H1 (cell line): ENCODE measurements around the gene CHI3L2. TPM values are rescaled to one million over a fixed set of nuclear protein-coding genes. Genes with fewer than 3 reads are reported as not detected.

Experiments used
- CTCF ChIA-PET: fragments of 300-600 bp; sonication (Branson Sonifier 250); formaldehyde crosslinking; loops from one replicate; lab custom pipeline; 2021; ENCODE audit not compliant: partially characterized antibody; lab: Charles Lee
- POLR2A ChIA-PET: fragments of 300-600 bp; sonication (Branson Sonifier 250); formaldehyde crosslinking; loops from one replicate; lab custom pipeline; 2021; ENCODE audit warnings: inconsistent platforms; ENCODE audit not compliant: partially characterized antibody; lab: Charles Lee
- DNase-seq, 2 experiments: peaks; one replicate each; pipeline versions ENCODE4 v3.0.0 to v3.0.0-alpha.2; 2010 to 2022; ENCODE audit warnings: low spot score in 2 of 2, low read depth in 1 of 2, mixed read lengths in 1 of 2
- FAIRE-seq: peaks from 2 replicates; lab custom pipeline; 2011; peaks lifted over from hg19 to GRCh38; lab: Jason Lieb, UNC
- H2AFZ ChIP-seq: 2 replicates; pipeline ENCODE4 v1.8.1; 2012; ENCODE audit warnings: low read length, inconsistent platforms
- H2AK5ac ChIP-seq: 2 replicates; pipeline ENCODE4 v1.6.1; 2013; ENCODE audit warnings: low read depth, low read length
- H2BK120ac ChIP-seq: replicated peaks from 2 replicates; pipeline ENCODE3; 2013; ENCODE audit warnings: low read depth, low read length, inconsistent platforms
- H2BK12ac ChIP-seq: 2 replicates; pipeline ENCODE4 v1.6.1; 2013; ENCODE audit warnings: low read depth, low read length
- H2BK15ac ChIP-seq: 2 replicates; pipeline ENCODE4 v1.6.1; 2013; ENCODE audit warnings: low read length
- H2BK20ac ChIP-seq: 2 replicates; pipeline ENCODE4 v1.6.1; 2013; ENCODE audit warnings: low read length
- H2BK5ac ChIP-seq: 2 replicates; pipeline ENCODE4 v1.6.1; 2013; ENCODE audit warnings: low read depth, low read length
- H3K14ac ChIP-seq: 2 replicates; pipeline ENCODE4 v1.6.1; 2013; ENCODE audit warnings: inconsistent platforms; ENCODE audit not compliant: insufficient read length
- H3K18ac ChIP-seq: 2 replicates; pipeline ENCODE4 v1.6.1; 2013; ENCODE audit warnings: low read length; ENCODE audit errors: extremely low read depth
- H3K23ac ChIP-seq: 2 replicates; pipeline ENCODE4 v1.6.1; 2013; ENCODE audit warnings: inconsistent platforms; ENCODE audit not compliant: insufficient read length
- H3K23me2 ChIP-seq: 2 replicates; pipeline ENCODE4 v1.6.1; 2013; ENCODE audit warnings: low read depth, low read length
- H3K27ac ChIP-seq: 2 replicates; pipeline ENCODE4 v1.6.1; 2011; ENCODE audit warnings: low read depth, low read length, inconsistent platforms
- H3K27me3 ChIP-seq, 4 experiments: replicated peaks in 1 of 4; 1 replicate in 1 of 4; 2 replicates in 3 of 4; pipeline versions ENCODE4 v1.6.1 to v1.8.1; 2011 to 2013; ENCODE audit warnings: low read length in 3 of 4, mild to moderate bottlenecking in 3 of 4, inconsistent platforms in 2 of 4, mixed read lengths in 2 of 4, moderate library complexity in 1 of 4; ENCODE audit not compliant: control insufficient read depth in 3 of 4, insufficient read depth in 3 of 4; ENCODE audit errors: extremely low read depth in 1 of 4
- H3K36me3 ChIP-seq, 4 experiments: 2 replicates each; pipeline versions ENCODE4 v1.6.1 to v1.8.1; 2011 to 2013; ENCODE audit warnings: mild to moderate bottlenecking in 4 of 4, low read length in 3 of 4, moderate library complexity in 2 of 4, control low read depth in 1 of 4, inconsistent platforms in 1 of 4; ENCODE audit not compliant: insufficient read depth in 4 of 4, control insufficient read depth in 2 of 4
- H3K4ac ChIP-seq: replicated peaks from 2 replicates; pipeline ENCODE3; 2013; ENCODE audit warnings: low read length, low read depth, mixed read lengths, inconsistent platforms; ENCODE audit not compliant: insufficient read length
- H3K4me1 ChIP-seq, 4 experiments: replicated peaks in 1 of 4; 1 replicate in 1 of 4; 2 replicates in 3 of 4; pipeline versions ENCODE4 v1.6.1 to v1.8.1; 2011 to 2013; ENCODE audit warnings: low read length in 3 of 4, inconsistent platforms in 2 of 4, mixed read lengths in 1 of 4; ENCODE audit not compliant: insufficient read depth in 4 of 4, control insufficient read depth in 3 of 4
- H3K4me2 ChIP-seq, 2 experiments: 2 replicates each; pipeline versions ENCODE4 v1.6.1 to v1.8.1; 2011 to 2013; ENCODE audit warnings: low read depth in 2 of 2, low read length in 2 of 2, control low read depth in 1 of 2, inconsistent platforms in 1 of 2, mild to moderate bottlenecking in 1 of 2; ENCODE audit not compliant: insufficient read depth in 1 of 2
- H3K4me3 ChIP-seq, 4 experiments: fragments of 200-600, 300-600 bp in 1 of 4; sonication (generic), shearing (Covaris generic), sonication (Bioruptor Twin) in 1 of 4; 2 replicates each; pipeline versions ENCODE4 v1.5.1 to v1.8.1; 2011 to 2016; ENCODE audit warnings: low read length in 4 of 4, low read depth in 3 of 4, control low read depth in 2 of 4, inconsistent platforms in 2 of 4, mild to moderate bottlenecking in 2 of 4, mixed read lengths in 1 of 4, moderate library complexity in 1 of 4; ENCODE audit not compliant: insufficient read depth in 2 of 4; ENCODE audit errors: extremely low read depth in 1 of 4
- H3K56ac ChIP-seq: replicated peaks from 2 replicates; pipeline ENCODE3; 2013; ENCODE audit warnings: low read depth, mild to moderate bottlenecking, mixed read lengths, low read length, inconsistent platforms; ENCODE audit not compliant: insufficient read length
- H3K79me1 ChIP-seq: 2 replicates; pipeline ENCODE4 v1.6.1; 2013; ENCODE audit warnings: low read depth, low read length, control low read depth
- H3K79me2 ChIP-seq, 2 experiments: 2 replicates each; pipeline versions ENCODE4 v1.6.1 to v1.8.1; 2012 to 2013; ENCODE audit warnings: low read length in 2 of 2, mild to moderate bottlenecking in 2 of 2, inconsistent platforms in 1 of 2; ENCODE audit not compliant: insufficient read depth in 2 of 2, control insufficient read depth in 1 of 2
- H3K9ac ChIP-seq, 4 experiments: replicated peaks in 1 of 4; 1 replicate in 1 of 4; 2 replicates in 3 of 4; pipeline versions ENCODE4 v1.6.1 to v1.8.1; 2011 to 2013; ENCODE audit warnings: low read depth in 3 of 4, low read length in 3 of 4, control low read depth in 2 of 4, mild to moderate bottlenecking in 2 of 4, moderate library complexity in 2 of 4, inconsistent platforms in 1 of 4; ENCODE audit errors: extremely low read depth in 1 of 4
- H3K9me3 ChIP-seq, 2 experiments: 2 replicates each; pipeline versions ENCODE4 v1.6.1 to v1.8.1; 2012 to 2013; ENCODE audit warnings: mild to moderate bottlenecking in 2 of 2, moderate library complexity in 2 of 2, control low read depth in 1 of 2, inconsistent platforms in 1 of 2, low read depth in 1 of 2, low read length in 1 of 2, mixed read lengths in 1 of 2; ENCODE audit not compliant: insufficient read depth in 2 of 2
- H4K20me1 ChIP-seq, 2 experiments: replicated peaks in 1 of 2; 2 replicates each; pipeline versions ENCODE3 to v1.8.1; 2011 to 2013; ENCODE audit warnings: inconsistent platforms in 2 of 2, low read length in 2 of 2, mild to moderate bottlenecking in 1 of 2; ENCODE audit not compliant: insufficient read depth in 2 of 2, control insufficient read depth in 1 of 2
- H4K5ac ChIP-seq: 2 replicates; pipeline ENCODE4 v1.6.1; 2013; ENCODE audit warnings: low read length, low read depth, mixed read lengths, inconsistent platforms; ENCODE audit not compliant: insufficient read length
- H4K8ac ChIP-seq: 2 replicates; pipeline ENCODE4 v1.8.0; 2013; ENCODE audit warnings: mild to moderate bottlenecking, moderate library complexity, low read length, inconsistent platforms; ENCODE audit not compliant: insufficient read depth; ENCODE audit errors: extremely low read depth
- H4K91ac ChIP-seq: replicated peaks from 2 replicates; pipeline ENCODE3; 2013; ENCODE audit warnings: low read length, mixed read lengths, inconsistent platforms; ENCODE audit not compliant: insufficient read length
- BRCA1 ChIP-seq: IDR thresholded peaks from 2 replicates; pipeline ENCODE4 v1.6.1; 2012; ENCODE audit warnings: low read depth, low read length, improper control_type of control experiment
- CHD2 ChIP-seq: IDR thresholded peaks from 2 replicates; pipeline ENCODE4 v1.6.1; 2012; ENCODE audit warnings: low read length, improper control_type of control experiment
- GTF2F1 ChIP-seq: IDR thresholded peaks from 2 replicates; pipeline ENCODE4 v1.6.1; 2012; ENCODE audit warnings: low read depth, low read length, improper control_type of control experiment, borderline replicate concordance
- HDAC2 ChIP-seq, 2 experiments: fragments of 300-600 bp in 1 of 2; sonication (generic) in 1 of 2; IDR thresholded peaks; 2 replicates each; pipeline ENCODE4 v1.6.1; 2011 to 2012; ENCODE audit warnings: low read depth in 2 of 2, low read length in 2 of 2, mild to moderate bottlenecking in 2 of 2, moderate library complexity in 2 of 2, borderline replicate concordance in 1 of 2, inconsistent platforms in 1 of 2
- MAFK ChIP-seq: IDR thresholded peaks from 2 replicates; pipeline ENCODE4 v1.6.1; 2012; ENCODE audit warnings: low read depth, mild to moderate bottlenecking, improper control_type of control experiment, low read length
- RAD21 ChIP-seq, 2 experiments: IDR thresholded peaks in 1 of 2; conservative IDR thresholded peaks in 1 of 2; 2 replicates each; pipeline ENCODE4 v1.6.1; 2011; ENCODE audit warnings: low read depth in 2 of 2, low read length in 2 of 2, improper control_type of control experiment in 1 of 2, inconsistent platforms in 1 of 2, mild to moderate bottlenecking in 1 of 2, moderate library complexity in 1 of 2
- RFX5 ChIP-seq: IDR thresholded peaks from 2 replicates; pipeline ENCODE4 v1.6.1; 2011; ENCODE audit warnings: low read depth, low read length, improper control_type of control experiment, borderline replicate concordance
- SIRT6 ChIP-seq: IDR thresholded peaks from one replicate; pipeline ENCODE4 v1.7.1; 2012; ENCODE audit warnings: low read length, inconsistent platforms
- TEAD4 ChIP-seq: IDR thresholded peaks from 2 replicates; pipeline ENCODE4 v1.6.1; 2012; ENCODE audit warnings: low read depth, low read length, inconsistent platforms, mixed read lengths
- USF2 ChIP-seq: IDR thresholded peaks from 2 replicates; pipeline ENCODE4 v1.6.1; 2011; ENCODE audit warnings: low read length, improper control_type of control experiment
- WGBS, 2 experiments: shearing (Covaris generic) in 1 of 2; methylation state at CpG; one replicate each; pipeline versions ENCODE4 v1.1.6 to v1.1.7; 2013 to 2015; ENCODE audit warnings: low lambda C conversion rate in 2 of 2, mixed read lengths in 2 of 2, inconsistent platforms in 1 of 2, low coverage in 1 of 2, missing lambda C conversion rate in 1 of 2; ENCODE audit not compliant: insufficient replicate concordance in 2 of 2, insufficient coverage in 1 of 2, insufficient read length in 1 of 2; ENCODE audit errors: extremely low coverage in 1 of 2, missing lambda C conversion rate in 1 of 2; 5-methylcytosine and 5-hydroxymethylcytosine counted together
- polyA plus RNA-seq, 7 experiments: library from polyadenylated mRNA; depleted of rRNA in 3 of 7; stranded (reverse) in 5 of 7; unstranded in 2 of 7; fragments of >200 nt in 5 of 7; fragments of 200-250 nt in 2 of 7; gene quantifications; 1 replicate in 5 of 7; 2 replicates in 1 of 7; 4 replicates in 1 of 7; pipeline versions ENCODE4 v1.2.1 to v1.2.3, GENCODE V29; 2011 to 2013; ENCODE audit warnings: missing spikeins in 2 of 7, mixed read lengths in 2 of 7
- total RNA-seq: library from RNA; stranded (reverse); fragmentation: NEBNext Ultra II Directional; extraction: Animal tissue kit (Norgen Biotek cat#: 25700); gene quantifications from 2 replicates; pipeline ENCODE4 v1.2.1, GENCODE V29; 2021
- TF ChIP-seq, protein P1 (sequence below): IDR thresholded peaks from 2 replicates; pipeline ENCODE4 v1.6.1; 2011; ENCODE audit warnings: low read depth, mild to moderate bottlenecking, low read length; ENCODE audit not compliant: insufficient read depth

The CHI3L2 gene
- total and polyA plus RNA-seq, 2 of the 8 experiments (the other 6 are each of a cell fraction or from before 2014, with no cell fraction given), result not detected

GRCh38 chr1:111193712-111194480 is 33.6 kb upstream of the CHI3L2 start:
- no peak overlapping the region for H2BK120ac ChIP-seq
- no peak overlapping the region for H3K14ac ChIP-seq
- 89% methylated on average over 3 of the region's 3 CpGs; no CpG with 5 or more reads in 1 of the 2 experiments for WGBS, 2 experiments
- no peak overlapping the region for H3K27ac ChIP-seq
- no peak overlapping the region for H3K23ac ChIP-seq
- H3K79me2 ChIP-seq, result no peaks in the 10 kb centered on the region
- no peak overlapping the region for H3K9ac ChIP-seq
- H4K20me1 ChIP-seq, result no peaks in the 10 kb centered on the region
- no peaks in the 10 kb centered on the region for H3K23me2 ChIP-seq
- H3K18ac ChIP-seq, result no peak overlapping the region
- no peak overlapping the region for H2BK5ac ChIP-seq
- H4K5ac ChIP-seq, result no peak overlapping the region
- no peak overlapping the region for H2AK5ac ChIP-seq
- no peak overlapping the region for H2AFZ ChIP-seq
- FAIRE-seq (no peak), DNase-seq (no peak)
- H2BK15ac ChIP-seq, result no peak overlapping the region
- no peak overlapping the region for H3K4me2 ChIP-seq
- H3K36me3 ChIP-seq, result no peaks in the 10 kb centered on the region; a peak in 1 of 8 replicates
- H3K27me3 ChIP-seq, result no peaks in the 10 kb centered on the region
- H3K4ac ChIP-seq, result no peak overlapping the region
- no peak overlapping the region for H2BK12ac ChIP-seq
- H3K4me3 ChIP-seq, result no peak overlapping the region
- POLR2A ChIA-PET, result no interaction called here
- CTCF ChIA-PET, result interaction anchor here (1.0 to 6.4 kb wide), 3 partner anchors 25 to 206 kb away, joined by 3 to 50 read pairs (median 3); no protein-coding TSS in a partner anchor
- H3K79me1 ChIP-seq, result no peaks in the 10 kb centered on the region
- no peaks in the 10 kb centered on the region for H3K9me3 ChIP-seq
- no peak overlapping the region for H4K8ac ChIP-seq
- H2BK20ac ChIP-seq, result no peak overlapping the region
- no peak overlapping the region for H4K91ac ChIP-seq
- no peaks in the 10 kb centered on the region for H3K4me1 ChIP-seq
- H3K56ac ChIP-seq, result no peak overlapping the region
- TF ChIP-seq MAFK, result no peak
- TF ChIP-seq TEAD4, result no peak
- TF ChIP-seq USF2, result no peak
- TF ChIP-seq HDAC2 (IDR thresholded peaks at IDR 0.05; ENCODE audit: borderline replicate concordance in 1 of 2, low read depth in 2 of 2, low read length in 2 of 2), result no peak
- no peak for TF ChIP-seq SIRT6
- no peak for TF ChIP-seq GTF2F1
- TF ChIP-seq BRCA1, result no peak
- TF ChIP-seq CHD2, result no peak
- no peak for TF ChIP-seq RFX5
- TF ChIP-seq, protein P1, sequence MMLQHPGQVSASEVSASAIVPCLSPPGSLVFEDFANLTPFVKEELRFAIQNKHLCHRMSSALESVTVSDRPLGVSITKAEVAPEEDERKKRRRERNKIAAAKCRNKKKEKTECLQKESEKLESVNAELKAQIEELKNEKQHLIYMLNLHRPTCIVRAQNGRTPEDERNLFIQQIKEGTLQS, result no peak
- TF ChIP-seq RAD21 (IDR thresholded peaks at IDR 0.05 in 1 of 2, conservative IDR thresholded peaks at IDR 0.05 in 1 of 2; ENCODE audit: low read depth in 2 of 2, low read length in 2 of 2), result no peak
